B cell (primary cell): Measurements from ENCODE around the gene NOL9. TPM values are rescaled to one million over a fixed set of nuclear protein-coding genes. Genes with fewer than 3 reads are reported as not detected.
A peak's percentile ranks its signal among the peaks of the same experiment; 100 is the strongest.

Experiments
- ATAC-seq: fragments of 200-7000 bp; cut with Tn5 transposase; one replicate; pipeline ENCODE4 v1.10.0; 2021; ENCODE audit warnings: low read depth, mild to moderate bottlenecking, moderate number of reproducible peaks, moderate library complexity
- CTCF ChIA-PET: fragments of 350-600 bp; sonication (Branson Sonifier 250); formaldehyde crosslinking; loops from one replicate; lab custom pipeline; 2021; ENCODE audit warnings: antibody characterized with exemption, inconsistent platforms; lab: Charles Lee
- POLR2A ChIA-PET: fragments of 350-600 bp; sonication (Branson Sonifier 250); formaldehyde crosslinking; loops from one replicate; lab custom pipeline; 2021; ENCODE audit warnings: antibody characterized with exemption; lab: Charles Lee
- DNase-seq: peaks from one replicate; pipeline ENCODE4 v3.0.0; 2013
- H2AFZ ChIP-seq: 2 replicates; pipeline ENCODE4 v1.6.1; 2012; ENCODE audit warnings: mild to moderate bottlenecking, low read depth, low read length; ENCODE audit not compliant: insufficient read depth, poor library complexity, severe bottlenecking
- H3K27ac ChIP-seq, 2 donors: 1 replicate in 1 of 2; 2 replicates in 1 of 2; pipeline ENCODE4 v1.5.1; 2012 to 2013; ENCODE audit warnings: low read length in 2 of 2, mild to moderate bottlenecking in 2 of 2, moderate library complexity in 1 of 2
- H3K27me3 ChIP-seq, 4 experiments: fragments of 200-600 bp in 1 of 4; sonication (generic) in 1 of 4; replicated peaks in 1 of 4; 1 replicate in 2 of 4; 2 replicates in 2 of 4; pipeline versions ENCODE4 v1.6.1 to v1.7.0; 2013 to 2016; ENCODE audit warnings: low read length in 3 of 4, mild to moderate bottlenecking in 2 of 4, mixed read lengths in 1 of 4, moderate library complexity in 1 of 4; ENCODE audit not compliant: insufficient read depth in 4 of 4, control insufficient read depth in 3 of 4; ENCODE audit errors: control extremely low read depth in 1 of 4
- H3K36me3 ChIP-seq, 2 experiments: replicated peaks in 1 of 2; 1 replicate in 1 of 2; 2 replicates in 1 of 2; pipeline versions ENCODE4 v1.6.1 to v1.7.1; 2013; ENCODE audit warnings: low read length in 1 of 2; ENCODE audit not compliant: insufficient read depth in 2 of 2, control insufficient read depth in 1 of 2; ENCODE audit errors: control extremely low read depth in 1 of 2, extremely low read depth in 1 of 2
- H3K4me1 ChIP-seq, 2 donors: fragments of 200-600 bp in 1 of 2; sonication (generic) in 1 of 2; 1 replicate in 1 of 2; 2 replicates in 1 of 2; pipeline versions ENCODE4 v1.5.1 to v1.6.1; 2013 to 2017; ENCODE audit warnings: low read length in 2 of 2; ENCODE audit not compliant: control insufficient read depth in 2 of 2, insufficient read depth in 2 of 2
- H3K4me2 ChIP-seq: replicated peaks from 2 replicates; pipeline ENCODE3; 2012; ENCODE audit warnings: mild to moderate bottlenecking, low read depth, low read length; ENCODE audit not compliant: poor library complexity, severe bottlenecking
- H3K4me3 ChIP-seq, 5 experiments: fragments of 200-600 bp in 1 of 5; sonication (generic) in 1 of 5; 1 replicate in 3 of 5; 2 replicates in 2 of 5; pipeline versions ENCODE4 v1.5.1 to v1.7.0; 2011 to 2016; ENCODE audit warnings: low read length in 4 of 5, mild to moderate bottlenecking in 4 of 5, low read depth in 2 of 5, control low read depth in 1 of 5, moderate library complexity in 1 of 5; ENCODE audit not compliant: insufficient read depth in 1 of 5; ENCODE audit errors: control extremely low read depth in 1 of 5, extremely low read depth in 1 of 5
- H3K79me2 ChIP-seq: fragments of 200-600 bp; sonication (generic); one replicate; pipeline ENCODE4 v1.6.0; 2016; ENCODE audit warnings: low read length; ENCODE audit not compliant: control insufficient read depth, insufficient read depth
- H3K9ac ChIP-seq: fragments of 200-600 bp; sonication (generic); 2 replicates; pipeline ENCODE4 v1.6.1; 2017; ENCODE audit warnings: mild to moderate bottlenecking, low read length, moderate library complexity
- H3K9me3 ChIP-seq, 3 donors: one replicate each; pipeline versions ENCODE4 v1.6.1 to v1.7.1; 2013; ENCODE audit warnings: low read length in 2 of 3; ENCODE audit not compliant: control insufficient read depth in 2 of 3, insufficient read depth in 1 of 3; ENCODE audit errors: control extremely low read depth in 1 of 3
- H4K20me1 ChIP-seq: 2 replicates; pipeline ENCODE4 v1.6.0; 2012; ENCODE audit warnings: mild to moderate bottlenecking, low read length; ENCODE audit not compliant: insufficient read depth, control insufficient read depth, poor library complexity, severe bottlenecking
- H3K27ac Mint-ChIP-seq: one replicate; pipeline ENCODE4 v1.8.0; 2021; ENCODE audit warnings: mixed read lengths
- H3K27me3 Mint-ChIP-seq: one replicate; pipeline ENCODE4 v1.8.0; 2021; ENCODE audit warnings: mixed read lengths
- H3K4me1 Mint-ChIP-seq: one replicate; pipeline ENCODE4 v1.8.0; 2021; ENCODE audit warnings: mixed read lengths
- H3K4me3 Mint-ChIP-seq: one replicate; pipeline ENCODE4 v1.8.0; 2021; ENCODE audit warnings: mixed read lengths
- H3K9me3 Mint-ChIP-seq: one replicate; pipeline ENCODE4 v1.8.0; 2022; ENCODE audit warnings: mixed read lengths; ENCODE audit not compliant: insufficient read depth
- CTCF ChIP-seq: fragments of 200-600 bp; IDR thresholded peaks from one replicate; pipeline ENCODE4 v1.8.0; 2022; ENCODE audit warnings: antibody characterized with exemption, mild to moderate bottlenecking
- EZH2 ChIP-seq: IDR thresholded peaks from 2 replicates; pipeline ENCODE4 v1.6.1; 2012; ENCODE audit warnings: borderline replicate concordance, low read depth, mild to moderate bottlenecking, moderate library complexity, low read length; ENCODE audit not compliant: insufficient read depth, poor library complexity, severe bottlenecking
- WGBS: methylation state at CpG from one replicate; pipeline ENCODE4 v1.1.5; 2013; ENCODE audit warnings: missing lambda C conversion rate; ENCODE audit not compliant: insufficient coverage; 5-methylcytosine and 5-hydroxymethylcytosine counted together
- intact Hi-C: fragments of 100-400 bp; cut with micrococcal nuclease; formaldehyde crosslinking; loops from one replicate; pipeline ENCODE4 v1.10.0; 2022
- polyA plus RNA-seq: library from polyadenylated mRNA; depleted of rRNA; stranded (reverse); fragments of >200 nt; gene quantifications from 2 replicates; pipeline ENCODE4 v1.2.3, GENCODE V29; 2012
- total RNA-seq, 2 donors: library from RNA; stranded (reverse); fragments of 120-200 nt in 1 of 2; gene quantifications; 1 replicate in 1 of 2; 2 replicates in 1 of 2; pipeline versions ENCODE4 v1.2.3 to v1.2.4, GENCODE V29; 2013 to 2022

NOL9 gene
- total and polyA plus RNA-seq, 2 donors (not counting 1 experiment from before 2014, with no cell fraction given), result 23.8 to 49.5 TPM

GRCh38 chr1:6489799-6490180, 64.5 kb downstream of the NOL9 start:
- Histone ChIP-seq H3K36me3 (no peaks in the 10 kb centered on the region), H3K4me3 (peak overlapping the region in 4 of 5 experiments; percentile 44 to 83 (median 68)), H3K9me3 (peaks cover 0 to 4% (median 0%) of the 10 kb centered on the region in 3 donors), H3K79me2 (no peaks in the 10 kb centered on the region), H3K27me3 (peaks cover 0 to 21% (median 8%) of the 10 kb centered on the region in 4 experiments), H3K4me2 (peak overlapping the region; percentile 97), H2AFZ (peak overlapping the region; percentile 91), H3K4me1 (peaks cover 21 to 34% of the 10 kb centered on the region in 2 donors), H3K27ac (no peak overlapping the region), H4K20me1 (no peaks in the 10 kb centered on the region), H3K9ac (peak overlapping the region; percentile 77)
- Mint-ChIP-seq H3K27ac (peak overlapping the region; percentile 37), H3K27me3 (peaks cover 12% of the 10 kb centered on the region), H3K9me3 (no peaks in the 10 kb centered on the region), H3K4me3 (peak overlapping the region; percentile 70), H3K4me1 (peaks cover 20% of the 10 kb centered on the region)
- 14% methylated on average over 20 of the region's 21 CpGs for WGBS
- DNase-seq (peak; percentile 83), ATAC-seq (peak; percentile 71)
- TF ChIP-seq EZH2 (no peak), CTCF (peak; percentile 96)
- intact Hi-C loops, result loop anchor here (1.0 kb wide), 1 partner anchor 157 kb away; no protein-coding TSS in a partner anchor
- POLR2A ChIA-PET, result no interaction called here
- CTCF ChIA-PET, result interaction anchor here (0.6 to 8.5 kb wide), 5 partner anchors 9 to 156 kb away, joined by 3 to 86 read pairs (median 7); no protein-coding TSS in a partner anchor

GRCh38 chr1:6489383-6489765, 64.9 kb downstream of the NOL9 start:
- intact Hi-C loops, result no loop called here
- peaks cover 21 to 36% of the 10 kb centered on the region in 2 donors for H3K4me1 ChIP-seq

More at GRCh38 chr1:6489383-6489765, 64.9 kb downstream of the NOL9 start:
- H3K79me2 ChIP-seq, result no peaks in the 10 kb centered on the region
- peaks cover 22% of the 10 kb centered on the region for H3K4me1 Mint-ChIP-seq
- H3K9me3 Mint-ChIP-seq, result no peaks in the 10 kb centered on the region
- TF ChIP-seq EZH2 (no peak), CTCF (no peak)
- CTCF ChIA-PET, result interaction anchor here (0.6 to 8.5 kb wide), 7 partner anchors 9 to 157 kb away, joined by 3 to 86 read pairs (median 7); partner anchors contain the start of gene NOL9
- H3K4me3 Mint-ChIP-seq, result no peak overlapping the region
- H3K27me3 ChIP-seq, result peaks cover 0 to 24% (median 11%) of the 10 kb centered on the region in 4 experiments
- no peaks in the 10 kb centered on the region for H3K36me3 ChIP-seq
- H3K27ac ChIP-seq, result no peak overlapping the region
- no peak overlapping the region for H3K27ac Mint-ChIP-seq
- H3K27me3 Mint-ChIP-seq, result peaks cover 16% of the 10 kb centered on the region
- no peaks in the 10 kb centered on the region for H4K20me1 ChIP-seq
- H3K4me3 ChIP-seq, result no peak overlapping the region
- H3K9me3 ChIP-seq, result peaks cover 0 to 4% (median 0%) of the 10 kb centered on the region in 3 donors
- H3K4me2 ChIP-seq, result no peak overlapping the region
- ATAC-seq, result no peak
- DNase-seq, result no peak
- no peak overlapping the region for H2AFZ ChIP-seq
- WGBS, result 86% methylated on average over 9 of the region's 9 CpGs
- no peak overlapping the region for H3K9ac ChIP-seq
- POLR2A ChIA-PET, result no interaction called here
